AG04450 (cell line): ENCODE measurements around the gene LRRC8B. TPM values are rescaled to one million over a fixed set of nuclear protein-coding genes. Genes with fewer than 3 reads are reported as not detected.

Experiments used
- CTCF ChIA-PET: fragments of 300-600, 350-600 bp; formaldehyde crosslinking; extraction: SDS; loops from one replicate; lab custom pipeline; 2022; ENCODE audit warnings: antibody characterized with exemption, inconsistent platforms; lab: Charles Lee
- POLR2A ChIA-PET: fragments of 350-600 bp; formaldehyde crosslinking; extraction: SDS; loops from one replicate; lab custom pipeline; 2021; ENCODE audit warnings: antibody characterized with exemption, inconsistent platforms; lab: Yijun Ruan, JAX
- DNase-seq: peaks from one replicate; pipeline ENCODE4 v3.0.0-alpha.2; 2011; ENCODE audit warnings: low read depth, low spot score
- H3K27ac ChIP-seq: one replicate; pipeline ENCODE4 v1.5.1; 2012; ENCODE audit warnings: low read depth, low read length, control low read depth
- H3K27me3 ChIP-seq: one replicate; pipeline ENCODE4 v1.6.0; 2012; ENCODE audit warnings: low read length; ENCODE audit not compliant: control insufficient read depth, insufficient read depth
- H3K4me3 ChIP-seq: 2 replicates; pipeline ENCODE4 v1.5.1; 2011; ENCODE audit warnings: mild to moderate bottlenecking, low read depth, low read length, control low read depth
- H3K9me3 ChIP-seq: 2 replicates; pipeline ENCODE4 v1.5.1; 2012; ENCODE audit warnings: low read length; ENCODE audit not compliant: control insufficient read depth, insufficient read depth
- polyA plus RNA-seq: library from polyadenylated mRNA; depleted of rRNA; stranded (reverse); fragments of >200 nt; gene quantifications from 2 replicates; pipeline ENCODE4 v1.2.3, GENCODE V29; 2011
- TF ChIP-seq, protein P1 (sequence below): IDR thresholded peaks from 2 replicates; pipeline ENCODE4 v1.5.1; 2011; ENCODE audit warnings: low read depth, low read length, control low read depth, inconsistent platforms

Gene LRRC8B
- polyA plus RNA-seq, 1 experiment = 1.6 TPM

DNA sequence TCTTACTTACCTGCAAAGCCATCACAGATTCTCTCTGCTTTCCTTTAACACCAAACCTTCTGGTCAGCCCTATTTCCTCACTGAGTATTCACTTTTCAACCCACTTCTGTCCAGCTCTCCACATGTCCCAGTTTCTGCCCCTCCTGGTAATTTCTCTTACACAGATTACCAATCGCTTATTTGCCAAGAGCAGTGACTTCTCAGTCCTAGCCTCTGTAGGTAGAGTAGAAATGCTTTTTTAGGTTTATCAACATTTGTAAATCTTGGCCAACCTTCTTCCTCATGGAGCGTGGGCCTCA, 74.7 kb downstream of the LRRC8B start:
- ChIA-PET CTCF (interaction anchor here (0.7 to 7.9 kb wide), 12 partner anchors 9 to 172 kb away, joined by 3 to 62 read pairs (median 4); no protein-coding TSS in a partner anchor), POLR2A (no interaction called here)
- no peak for DNase-seq
- Histone ChIP-seq H3K27ac (no peak overlapping the region), H3K9me3 (no peaks in the 10 kb centered on the region), H3K27me3 (no peaks in the 10 kb centered on the region), H3K4me3 (no peak overlapping the region)
- TF ChIP-seq, protein P1, sequence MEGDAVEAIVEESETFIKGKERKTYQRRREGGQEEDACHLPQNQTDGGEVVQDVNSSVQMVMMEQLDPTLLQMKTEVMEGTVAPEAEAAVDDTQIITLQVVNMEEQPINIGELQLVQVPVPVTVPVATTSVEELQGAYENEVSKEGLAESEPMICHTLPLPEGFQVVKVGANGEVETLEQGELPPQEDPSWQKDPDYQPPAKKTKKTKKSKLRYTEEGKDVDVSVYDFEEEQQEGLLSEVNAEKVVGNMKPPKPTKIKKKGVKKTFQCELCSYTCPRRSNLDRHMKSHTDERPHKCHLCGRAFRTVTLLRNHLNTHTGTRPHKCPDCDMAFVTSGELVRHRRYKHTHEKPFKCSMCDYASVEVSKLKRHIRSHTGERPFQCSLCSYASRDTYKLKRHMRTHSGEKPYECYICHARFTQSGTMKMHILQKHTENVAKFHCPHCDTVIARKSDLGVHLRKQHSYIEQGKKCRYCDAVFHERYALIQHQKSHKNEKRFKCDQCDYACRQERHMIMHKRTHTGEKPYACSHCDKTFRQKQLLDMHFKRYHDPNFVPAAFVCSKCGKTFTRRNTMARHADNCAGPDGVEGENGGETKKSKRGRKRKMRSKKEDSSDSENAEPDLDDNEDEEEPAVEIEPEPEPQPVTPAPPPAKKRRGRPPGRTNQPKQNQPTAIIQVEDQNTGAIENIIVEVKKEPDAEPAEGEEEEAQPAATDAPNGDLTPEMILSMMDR = no peak

DNA sequence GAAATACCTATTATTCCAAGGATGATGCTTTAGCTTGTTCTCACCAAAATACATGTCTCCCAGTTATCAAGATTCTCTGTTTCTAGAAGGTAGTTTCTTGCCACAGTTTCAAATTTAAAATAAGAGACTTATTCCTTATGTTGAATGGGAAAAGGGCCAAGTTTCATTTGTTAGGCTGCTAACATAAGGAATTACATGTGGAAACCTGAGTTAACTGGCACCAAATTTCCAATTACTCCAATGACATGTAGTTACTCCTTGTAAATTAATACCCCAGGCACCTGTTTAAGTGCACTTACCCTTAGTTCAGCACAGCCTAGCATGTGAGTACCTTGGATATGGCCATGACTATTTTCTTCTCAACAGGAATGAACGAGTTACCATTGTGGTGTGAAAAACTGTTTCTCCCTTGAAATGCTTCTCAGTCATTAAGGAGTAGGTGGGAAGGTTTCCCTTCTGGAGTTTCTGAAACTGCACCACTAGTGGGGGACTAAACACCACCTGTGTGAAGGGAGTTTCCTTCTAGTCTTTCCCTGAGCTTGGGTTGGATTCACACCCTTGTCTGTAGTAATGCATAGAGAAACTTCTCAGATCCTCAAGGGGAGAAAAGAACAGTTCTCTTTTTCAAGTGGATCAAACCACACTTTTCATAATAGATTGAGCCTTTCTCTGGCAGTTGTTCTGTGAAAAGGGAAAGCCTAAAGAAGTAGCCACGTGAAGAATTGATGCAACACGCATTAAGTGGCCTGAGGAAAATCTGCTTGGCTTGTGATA, 76.0 kb downstream of the LRRC8B start:
- no peak for DNase-seq
- TF ChIP-seq, protein P1 = no peak
- H3K27ac ChIP-seq = no peak overlapping the region
- ChIA-PET CTCF (interaction anchor here (0.5 to 7.9 kb wide), 7 partner anchors 14 to 603 kb away, joined by 3 to 62 read pairs (median 12); no protein-coding TSS in a partner anchor), POLR2A (no interaction called here)
- no peaks in the 10 kb centered on the region for H3K27me3 ChIP-seq
- no peak overlapping the region for H3K4me3 ChIP-seq
- H3K9me3 ChIP-seq = no peaks in the 10 kb centered on the region

DNA sequence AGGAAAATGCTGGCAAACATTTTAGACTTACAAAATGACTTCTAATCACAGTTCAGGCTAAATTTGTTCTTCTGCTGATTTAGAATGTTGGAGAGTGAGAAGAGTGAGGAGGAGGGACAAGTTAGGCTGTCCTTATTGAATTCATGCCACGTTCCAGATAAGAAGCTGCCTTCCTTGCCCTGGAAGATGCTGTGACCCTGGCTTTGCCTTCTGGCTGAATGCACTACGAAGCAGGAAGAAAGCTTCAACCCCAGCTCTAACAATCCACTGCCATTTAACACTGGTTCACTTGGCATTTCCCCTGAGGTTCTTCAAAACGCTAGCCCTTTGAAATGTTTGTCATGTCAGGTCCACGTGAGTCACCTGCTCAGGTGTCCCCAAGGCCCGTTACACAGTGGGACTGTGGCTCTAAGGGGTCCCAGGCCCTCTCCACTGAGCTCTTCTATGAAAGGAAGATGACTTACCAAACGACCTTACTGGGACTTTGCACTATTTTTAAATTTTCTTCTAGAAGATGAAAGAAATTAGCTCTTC, 78.3 kb downstream of the LRRC8B start:
- Histone ChIP-seq H3K4me3 (no peak overlapping the region), H3K9me3 (no peaks in the 10 kb centered on the region), H3K27me3 (no peaks in the 10 kb centered on the region), H3K27ac (no peak overlapping the region)
- TF ChIP-seq, protein P1 = no peak
- ChIA-PET CTCF (interaction anchor here (0.6 to 6.2 kb wide), 3 partner anchors 34 to 160 kb away, joined by 4 to 62 read pairs (median 33); no protein-coding TSS in a partner anchor), POLR2A (no interaction called here)
- no peak for DNase-seq

DNA sequence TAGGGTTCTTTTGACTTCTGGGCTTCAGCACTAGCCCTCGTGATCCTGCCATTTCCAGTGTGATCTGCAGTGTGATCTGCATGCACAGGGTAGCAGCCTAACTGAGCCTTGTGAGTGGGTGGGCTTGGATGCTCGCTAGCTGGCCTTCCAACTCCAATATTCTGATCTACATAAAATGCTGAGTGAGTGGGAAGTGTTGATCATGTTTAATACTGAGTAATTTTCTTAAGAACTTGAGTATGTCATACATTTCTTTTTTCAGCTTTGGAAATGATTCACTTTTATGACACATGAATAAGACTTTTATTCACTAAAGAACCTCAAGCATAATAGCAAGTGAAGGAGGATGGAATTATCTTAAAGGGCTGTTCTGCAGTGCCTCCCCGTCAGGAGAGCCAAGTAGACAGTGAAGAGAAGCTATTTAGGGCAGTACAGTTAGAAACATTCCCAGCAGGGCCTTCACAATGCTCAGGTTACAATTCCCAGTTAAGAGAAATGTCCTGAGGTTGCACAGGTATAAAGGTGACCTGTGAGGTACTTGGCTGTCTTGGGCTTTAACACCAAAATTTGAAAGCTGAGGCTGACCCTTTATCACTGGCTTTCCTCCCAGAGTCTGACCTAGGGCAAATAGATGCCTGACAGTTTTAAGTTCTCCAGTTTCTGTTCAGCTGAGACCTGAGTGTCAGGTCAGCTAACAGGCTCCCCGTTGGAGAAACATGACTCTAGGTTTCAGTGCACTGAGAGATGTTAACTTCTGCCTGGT, 79.2 kb downstream of the LRRC8B start:
- no peaks in the 10 kb centered on the region for H3K27me3 ChIP-seq
- ChIA-PET POLR2A (no interaction called here), CTCF (interaction anchor here (2.3 to 6.2 kb wide), 3 partner anchors 19 to 159 kb away, joined by 7 to 62 read pairs (median 33); no protein-coding TSS in a partner anchor)
- TF ChIP-seq, protein P1 = no peak
- no peak overlapping the region for H3K27ac ChIP-seq
- DNase-seq = no peak
- H3K4me3 ChIP-seq = no peak overlapping the region
- H3K9me3 ChIP-seq = no peaks in the 10 kb centered on the region; the same call in 1 of the 2 replicates
